ENCODE measurements around the gene POLA2. TPM values are rescaled to one million over a fixed set of nuclear protein-coding genes. Genes with fewer than 3 reads are reported as not detected.
A peak's percentile ranks its signal among the peaks of the same experiment; 100 is the strongest.

The POLA2 gene
- total RNA-seq, result 5.7 to 19.0 TPM (median 6.2 TPM) in 3 replicates
- long read RNA-seq, transcript POLA2-201 (18 exons, 3,744 nt), result major isoform, 8 of 12 reads
- long read RNA-seq, partial matches to known transcripts, result 0 of 12 reads
- long read RNA-seq, other reads (novel, unspliced or antisense), result 4 of 12 reads

DNA sequence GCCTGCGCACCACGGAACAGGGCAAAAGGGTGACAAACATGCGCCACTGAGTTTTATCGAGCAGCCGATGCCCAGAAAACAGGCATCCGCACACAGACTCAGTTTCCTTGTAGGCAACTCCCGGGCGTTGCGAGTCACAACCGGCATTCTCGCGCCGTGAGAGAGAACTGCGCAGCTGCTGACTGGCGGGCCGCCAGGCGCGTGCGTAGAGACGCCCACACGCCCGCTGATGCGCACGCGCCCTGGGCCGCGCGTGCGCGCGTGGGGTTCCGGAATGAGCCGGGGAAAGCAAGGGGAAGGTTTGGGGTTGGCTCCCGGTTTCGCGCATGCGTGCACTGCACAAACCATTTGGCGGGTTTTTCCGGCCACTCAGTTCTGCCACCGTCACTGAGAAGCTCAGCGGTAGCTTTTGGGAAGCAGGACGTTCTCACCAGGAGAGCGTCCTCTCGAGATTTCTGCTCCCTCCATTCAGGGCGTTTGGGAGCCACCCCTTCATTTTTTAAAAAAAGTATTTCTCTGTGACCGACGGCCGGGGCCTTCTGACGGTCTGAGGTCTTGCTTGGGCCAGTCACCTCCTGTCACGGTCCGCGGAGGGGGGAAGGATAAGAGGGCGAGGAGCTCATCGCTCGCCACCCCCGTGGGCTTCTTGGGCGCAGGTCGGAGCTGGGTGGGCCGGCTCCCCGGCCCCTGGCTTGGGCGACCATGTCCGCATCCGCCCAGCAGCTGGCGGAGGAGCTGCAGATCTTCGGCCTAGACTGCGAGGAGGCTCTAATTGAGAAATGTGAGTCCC lies at the start of gene POLA2:
TSS of gene POLA2 (plus strand) at position 372 of the 790 bp plus-strand sequence. CDS start at position 703, 331 bp downstream.
- TF ChIP-seq CTCF (IDR thresholded peaks at IDR 0.05), result no peak
- Mint-ChIP-seq H3K4me3 (ENCODE audit: unreplicated experiment) (peak within 1 kb of the TSS; percentile 79), H3K27ac (ENCODE audit: unreplicated experiment) (peak within 1 kb of the TSS; percentile 89), H3K4me1 (ENCODE audit: low read depth) (peaks cover 19% of the 10 kb centered on the region), H3K36me3 (ENCODE audit: low read depth) (no peaks in the 10 kb centered on the region), H3K27me3 (ENCODE audit: low read depth) (no peaks in the 10 kb centered on the region), H3K9me3 (ENCODE audit: low read depth) (no peaks in the 10 kb centered on the region)
- peak; percentile 96 for DNase-seq (ENCODE audit: low spot score)

GRCh38 chr11:65212226-65212801 lies 49.4 kb upstream of the POLA2 start:
- no peak for TF ChIP-seq CTCF (IDR thresholded peaks at IDR 0.05)
- DNase-seq (ENCODE audit: low spot score), result no peak
- Mint-ChIP-seq H3K27ac (ENCODE audit: unreplicated experiment) (no peak overlapping the region), H3K36me3 (ENCODE audit: low read depth) (peaks cover 22% of the 10 kb centered on the region), H3K4me3 (ENCODE audit: unreplicated experiment) (no peak overlapping the region), H3K9me3 (ENCODE audit: low read depth) (no peaks in the 10 kb centered on the region), H3K4me1 (ENCODE audit: low read depth) (no peaks in the 10 kb centered on the region), H3K27me3 (ENCODE audit: low read depth) (no peaks in the 10 kb centered on the region)

DNA sequence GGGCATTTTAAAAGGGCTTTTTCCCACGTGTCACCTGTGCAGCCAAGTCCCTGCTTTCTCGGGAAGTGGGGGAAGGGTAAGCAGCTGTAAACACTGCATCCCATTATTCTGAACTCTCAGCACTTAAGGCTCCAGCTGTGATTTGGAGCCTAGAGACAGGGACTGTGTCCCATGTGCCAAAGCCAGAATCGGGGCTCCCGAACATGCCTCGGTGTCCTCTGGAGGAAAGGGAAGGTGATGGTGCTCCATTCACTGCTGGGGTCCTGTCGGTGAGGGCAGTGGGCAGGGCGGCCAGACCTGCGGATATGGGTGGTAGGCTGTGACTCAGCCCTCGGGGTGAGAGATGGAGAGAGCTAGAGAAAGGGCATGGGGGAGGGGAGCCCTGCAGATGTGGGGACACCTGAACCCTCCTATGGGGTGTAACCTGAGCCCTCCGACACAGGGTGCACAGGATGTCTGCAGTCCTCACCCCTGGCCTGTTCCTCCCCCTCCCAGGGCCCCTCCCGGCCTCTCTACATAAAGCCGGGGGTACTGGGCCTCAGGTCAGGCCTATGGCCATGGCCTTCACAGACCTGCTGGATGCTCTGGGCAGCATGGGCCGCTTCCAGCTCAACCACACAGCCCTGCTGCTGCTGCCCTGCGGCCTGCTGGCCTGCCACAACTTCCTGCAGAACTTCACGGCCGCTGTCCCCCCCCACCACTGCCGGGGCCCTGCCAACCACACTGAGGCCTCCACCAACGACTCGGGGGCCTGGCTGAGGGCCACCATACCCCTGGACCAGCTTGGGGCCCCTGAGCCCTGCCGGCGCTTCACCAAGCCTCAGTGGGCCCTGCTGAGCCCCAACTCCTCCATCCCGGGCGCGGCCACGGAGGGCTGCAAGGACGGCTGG lies 48.2 kb upstream of the POLA2 start:
- Mint-ChIP-seq H3K4me3 (ENCODE audit: unreplicated experiment) (no peak overlapping the region), H3K27ac (ENCODE audit: unreplicated experiment) (no peak overlapping the region), H3K9me3 (ENCODE audit: low read depth) (no peaks in the 10 kb centered on the region), H3K4me1 (ENCODE audit: low read depth) (no peaks in the 10 kb centered on the region), H3K27me3 (ENCODE audit: low read depth) (no peaks in the 10 kb centered on the region), H3K36me3 (ENCODE audit: low read depth) (peaks cover 18% of the 10 kb centered on the region)
- no peak for DNase-seq (ENCODE audit: low spot score)
- no peak for TF ChIP-seq CTCF (IDR thresholded peaks at IDR 0.05)

- no peak overlapping the region for H3K27ac Mint-ChIP-seq (ENCODE audit: unreplicated experiment)
- no peaks in the 10 kb centered on the region for H3K4me1 Mint-ChIP-seq (ENCODE audit: low read depth)
- peaks cover 12% of the 10 kb centered on the region for H3K36me3 Mint-ChIP-seq (ENCODE audit: low read depth)
- H3K9me3 Mint-ChIP-seq (ENCODE audit: low read depth), result no peaks in the 10 kb centered on the region
- DNase-seq (ENCODE audit: low spot score), result no peak
- H3K27me3 Mint-ChIP-seq (ENCODE audit: low read depth), result no peaks in the 10 kb centered on the region
- no peak overlapping the region for H3K4me3 Mint-ChIP-seq (ENCODE audit: unreplicated experiment)
- no peak for TF ChIP-seq CTCF (IDR thresholded peaks at IDR 0.05)
Observed at GRCh38 chr11:65214212-65214845, 47.4 kb upstream of the POLA2 start.
